H9 (cell line): ENCODE measurements around the gene REEP1. TPM values are rescaled to one million over a fixed set of nuclear protein-coding genes. Genes with fewer than 3 reads are reported as not detected.

Experiments
- DNase-seq: peaks from one replicate; pipeline ENCODE4 v3.0.0-alpha.2; 2017
- H2AFZ ChIP-seq: one replicate; pipeline ENCODE4 v1.6.1; 2013; ENCODE audit warnings: mild to moderate bottlenecking, low read length, control low read depth, moderate library complexity
- H2AK5ac ChIP-seq: 2 replicates; pipeline ENCODE4 v1.6.1; 2013; ENCODE audit warnings: low read length, control low read depth, mixed read lengths; ENCODE audit not compliant: insufficient read length
- H2BK120ac ChIP-seq: one replicate; pipeline ENCODE4 v1.6.1; 2013; ENCODE audit warnings: low read depth, mild to moderate bottlenecking, low read length, control low read depth, inconsistent platforms; ENCODE audit not compliant: poor library complexity, severe bottlenecking
- H2BK12ac ChIP-seq: 2 replicates; pipeline ENCODE4 v1.6.1; 2013; ENCODE audit warnings: low read length, control low read depth, mixed read lengths, low read depth; ENCODE audit not compliant: insufficient read length
- H2BK15ac ChIP-seq: 2 replicates; pipeline ENCODE4 v1.6.1; 2013; ENCODE audit warnings: low read depth, low read length, control low read depth
- H2BK20ac ChIP-seq: one replicate; pipeline ENCODE4 v1.6.1; 2013; ENCODE audit warnings: low read depth, mild to moderate bottlenecking, low read length, control low read depth, inconsistent platforms; ENCODE audit not compliant: poor library complexity, severe bottlenecking
- H2BK5ac ChIP-seq: 2 replicates; pipeline ENCODE4 v1.6.1; 2013; ENCODE audit warnings: low read length, control low read depth, mixed read lengths; ENCODE audit not compliant: insufficient read length
- H3K14ac ChIP-seq: 2 replicates; pipeline ENCODE4 v1.6.1; 2013; ENCODE audit warnings: low read length, control low read depth; ENCODE audit not compliant: insufficient read depth
- H3K18ac ChIP-seq: 2 replicates; pipeline ENCODE4 v1.6.1; 2013; ENCODE audit warnings: low read depth, mild to moderate bottlenecking, mixed read lengths, low read length, control low read depth; ENCODE audit not compliant: insufficient read length
- H3K23ac ChIP-seq: 2 replicates; pipeline ENCODE4 v1.6.1; 2013; ENCODE audit warnings: low read length, control low read depth, mixed read lengths, low read depth; ENCODE audit not compliant: insufficient read length
- H3K23me2 ChIP-seq: 2 replicates; pipeline ENCODE4 v1.6.1; 2013; ENCODE audit warnings: low read depth, mild to moderate bottlenecking, mixed read lengths, low read length, control low read depth; ENCODE audit not compliant: insufficient read length, poor library complexity, severe bottlenecking
- H3K27ac ChIP-seq: 2 replicates; pipeline ENCODE4 v1.5.1; 2013; ENCODE audit warnings: low read length, control low read depth, mixed read lengths, low read depth; ENCODE audit not compliant: insufficient read length
- H3K27me3 ChIP-seq: 2 replicates; pipeline ENCODE4 v1.6.1; 2013; ENCODE audit warnings: low read length, control low read depth, inconsistent platforms; ENCODE audit not compliant: insufficient read depth
- H3K4ac ChIP-seq: 2 replicates; pipeline ENCODE4 v1.6.1; 2013; ENCODE audit warnings: low read depth, mild to moderate bottlenecking, control low read depth, inconsistent platforms, low read length, moderate library complexity
- H3K4me1 ChIP-seq: 2 replicates; pipeline ENCODE4 v1.6.1; 2013; ENCODE audit warnings: low read length, control low read depth, inconsistent platforms; ENCODE audit not compliant: insufficient read depth
- H3K4me2 ChIP-seq: 2 replicates; pipeline ENCODE4 v1.6.1; 2013; ENCODE audit warnings: low read length, control low read depth, mixed read lengths; ENCODE audit not compliant: insufficient read length, insufficient read depth
- H3K56ac ChIP-seq: 2 replicates; pipeline ENCODE4 v1.6.1; 2013; ENCODE audit warnings: low read depth, mild to moderate bottlenecking, mixed read lengths, low read length, control low read depth; ENCODE audit not compliant: insufficient read length
- H3K79me1 ChIP-seq: 2 replicates; pipeline ENCODE4 v1.6.1; 2013; ENCODE audit warnings: low read depth, mild to moderate bottlenecking, moderate library complexity, low read length, control low read depth, inconsistent platforms; ENCODE audit not compliant: insufficient read depth, poor library complexity, severe bottlenecking
- H3K79me2 ChIP-seq: 2 replicates; pipeline ENCODE4 v1.6.1; 2013; ENCODE audit warnings: low read length, control low read depth, inconsistent platforms; ENCODE audit not compliant: insufficient read depth
- H3K9ac ChIP-seq: 2 replicates; pipeline ENCODE4 v1.6.1; 2013; ENCODE audit warnings: low read length, control low read depth, mixed read lengths; ENCODE audit not compliant: insufficient read length; ENCODE audit errors: extremely low read depth
- H3K9me3 ChIP-seq: one replicate; pipeline ENCODE4 v1.6.1; 2013; ENCODE audit warnings: low read depth, low read length, inconsistent platforms; ENCODE audit not compliant: control insufficient read depth
- H3T11ph ChIP-seq: one replicate; pipeline ENCODE4 v1.6.1; 2013; ENCODE audit warnings: mild to moderate bottlenecking, low read length, control low read depth, inconsistent platforms
- H4K20me1 ChIP-seq: one replicate; pipeline ENCODE4 v1.6.1; 2013; ENCODE audit not compliant: control insufficient read depth, insufficient read length, insufficient read depth
- H4K5ac ChIP-seq: 2 replicates; pipeline ENCODE4 v1.6.1; 2013; ENCODE audit warnings: low read depth, mild to moderate bottlenecking, mixed read lengths, low read length, control low read depth; ENCODE audit not compliant: insufficient read length
- H4K8ac ChIP-seq: replicated peaks from 2 replicates; pipeline ENCODE4 v1.6.1; 2013; ENCODE audit warnings: low read length, control low read depth, mixed read lengths, low read depth; ENCODE audit not compliant: insufficient read length
- H4K91ac ChIP-seq: 2 replicates; pipeline ENCODE4 v1.6.1; 2013; ENCODE audit warnings: low read depth, mild to moderate bottlenecking, moderate library complexity, mixed read lengths, low read length, control low read depth; ENCODE audit not compliant: insufficient read length
- H3K27ac Mint-ChIP-seq, 3 experiments: 2 replicates in 2 of 3; 3 replicates in 1 of 3; pipeline ENCODE4 v1.8.0; 2020 to 2021; ENCODE audit warnings: mixed read lengths in 3 of 3, mild to moderate bottlenecking in 1 of 3, moderate library complexity in 1 of 3
- H3K27me3 Mint-ChIP-seq: 2 replicates; pipeline ENCODE4 v1.8.0; 2021; ENCODE audit warnings: low read depth, mild to moderate bottlenecking, moderate library complexity, mixed read lengths
- H3K36me3 Mint-ChIP-seq, 3 experiments: 2 replicates in 2 of 3; 3 replicates in 1 of 3; pipeline ENCODE4 v1.8.0; 2020 to 2021; ENCODE audit warnings: low read depth in 3 of 3, mixed read lengths in 3 of 3; ENCODE audit not compliant: insufficient read depth in 1 of 3
- H3K4me1 Mint-ChIP-seq, 2 experiments: 2 replicates each; pipeline ENCODE4 v1.8.0; 2020; ENCODE audit warnings: mixed read lengths in 2 of 2
- H3K4me3 Mint-ChIP-seq, 2 experiments: 2 replicates in 1 of 2; 3 replicates in 1 of 2; pipeline ENCODE4 v1.8.0; 2020 to 2021; ENCODE audit warnings: mild to moderate bottlenecking in 2 of 2, mixed read lengths in 2 of 2, moderate library complexity in 1 of 2
- H3K9me3 Mint-ChIP-seq, 2 experiments: 2 replicates in 1 of 2; 3 replicates in 1 of 2; pipeline ENCODE4 v1.8.0; 2020; ENCODE audit warnings: mild to moderate bottlenecking in 2 of 2, mixed read lengths in 2 of 2, moderate library complexity in 1 of 2
- CTCF ChIP-seq: fragments of 200-600 bp; sonication (generic); conservative IDR thresholded peaks from 3 replicates; pipeline ENCODE4 v1.8.0; 2021; ENCODE audit warnings: antibody characterized with exemption, mild to moderate bottlenecking
- WGBS: extraction: QIAGEN DNeasy Blood & Tissue Kit; methylation state at CpG from one replicate; pipeline ENCODE4 v1.1.7; 2013; ENCODE audit warnings: missing lambda C conversion rate, low lambda C conversion rate, mixed read lengths; ENCODE audit not compliant: insufficient read length; ENCODE audit errors: extremely low coverage; 5-methylcytosine and 5-hydroxymethylcytosine counted together
- total RNA-seq: library from RNA; stranded (reverse); gene quantifications from 2 replicates; pipeline ENCODE4 v1.2.1, GENCODE V29; 2021

The REEP1 gene
- total RNA-seq, 1 experiment from 2014 or later: 1.3 TPM

GRCh38 chr2:86291328-86291662 lies 46.1 kb downstream of the REEP1 start:
- H3K36me3 Mint-ChIP-seq: no peaks in the 10 kb centered on the region

More at GRCh38 chr2:86291328-86291662, 46.1 kb downstream of the REEP1 start:
- Histone ChIP-seq H3K4me2 (no peak overlapping the region), H3K23ac (no peak overlapping the region), H4K20me1 (no peaks in the 10 kb centered on the region), H3K4ac (no peak overlapping the region), H3K56ac (no peak overlapping the region), H2BK12ac (no peak overlapping the region), H3K27me3 (no peaks in the 10 kb centered on the region), H3K9ac (no peak overlapping the region), H3T11ph (no peak overlapping the region), H3K4me1 (no peaks in the 10 kb centered on the region), H3K14ac (no peak overlapping the region), H2BK5ac (no peak overlapping the region), H3K23me2 (no peaks in the 10 kb centered on the region), H3K27ac (no peak overlapping the region), H4K91ac (no peak overlapping the region), H3K18ac (no peak overlapping the region), H3K9me3 (no peaks in the 10 kb centered on the region), H2AFZ (no peak overlapping the region), H2BK120ac (no peak overlapping the region), H2BK20ac (no peak overlapping the region), H3K79me2 (no peaks in the 10 kb centered on the region), H2AK5ac (no peak overlapping the region), H4K5ac (no peak overlapping the region), H3K79me1 (no peaks in the 10 kb centered on the region), H4K8ac (no peak overlapping the region), H2BK15ac (no peak overlapping the region)
- no CpG with 5 or more reads among the region's 4 CpGs for WGBS
- Mint-ChIP-seq H3K4me3 (no peak overlapping the region), H3K27ac (no peak overlapping the region), H3K9me3 (no peaks in the 10 kb centered on the region), H3K4me1 (no peaks in the 10 kb centered on the region), H3K27me3 (peaks cover 9% of the 10 kb centered on the region)
- no peak for TF ChIP-seq CTCF
- DNase-seq: no peak
